K562 (cell line): ENCODE measurements around the gene VWA3B. TPM values are rescaled to one million over a fixed set of nuclear protein-coding genes. Genes with fewer than 3 reads are reported as not detected.

Source experiments
- ATAC-seq: fragments of 200-7000 bp; cut with Tn5 transposase; 3 replicates; pipeline ENCODE4 v1.9.1; 2020; ENCODE audit warnings: moderate library complexity
- BruUV-seq: library from RNA; stranded (reverse); fragments of 400-500 nt; replicated peaks from 2 replicates; lab custom pipeline; 2021; lab: Mats Ljungman, UMichigan
- CTCF ChIA-PET: fragments of 300-600 bp; formaldehyde crosslinking; extraction: SDS; loops from one replicate; lab custom pipeline; 2021; ENCODE audit warnings: low intra/inter-chr PET ratio; lab: Yijun Ruan, JAX
- POLR2A ChIA-PET: fragments of 300-600, 350-650 bp; sonication (Branson Sonifier 250); formaldehyde crosslinking; extraction: SDS; loops from one replicate; lab custom pipeline; 2021; ENCODE audit warnings: antibody characterized with exemption, inconsistent platforms; lab: Yijun Ruan, JAX
- DNase-seq, 4 experiments: peaks; one replicate each; pipeline versions ENCODE4 v3.0.0 to v3.0.0-alpha.2; 2011 to 2018; ENCODE audit warnings: low spot score in 3 of 4, mixed read lengths in 3 of 4; ENCODE audit errors: extremely low read depth in 1 of 4
- FAIRE-seq: peaks from 2 replicates; lab custom pipeline; 2011; peaks lifted over from hg19 to GRCh38; lab: Jason Lieb, UNC
- H2AFZ ChIP-seq: 2 replicates; pipeline ENCODE4 v1.6.0; 2011; ENCODE audit warnings: low read depth, low read length, control low read depth, inconsistent platforms
- H3K27ac ChIP-seq: fragments of 200-600 bp; 3 replicates; pipeline ENCODE4 v1.8.0; 2011; ENCODE audit warnings: low read depth, mild to moderate bottlenecking, control low read depth, inconsistent platforms, low read length, moderate library complexity, mixed read lengths; ENCODE audit errors: extremely low read depth
- H3K27me3 ChIP-seq, 2 experiments: fragments of 300-600 bp in 1 of 2; 2 replicates in 1 of 2; 3 replicates in 1 of 2; pipeline versions ENCODE4 v1.6.0 to v1.8.0; 2011; ENCODE audit warnings: inconsistent platforms in 2 of 2, low read length in 2 of 2, mild to moderate bottlenecking in 1 of 2, mixed read lengths in 1 of 2, moderate library complexity in 1 of 2; ENCODE audit not compliant: control insufficient read depth in 2 of 2, insufficient read depth in 2 of 2
- H3K36me3 ChIP-seq: fragments of 300-600 bp; 3 replicates; pipeline ENCODE4 v1.8.0; 2011; ENCODE audit warnings: mild to moderate bottlenecking, low read length, inconsistent platforms; ENCODE audit not compliant: control insufficient read depth, insufficient read depth
- H3K4me1 ChIP-seq, 2 experiments: fragments of 200-600 bp in 1 of 2; replicated peaks in 1 of 2; 2 replicates in 1 of 2; 3 replicates in 1 of 2; pipeline versions ENCODE4 v1.5.1 to v1.8.0; 2011; ENCODE audit warnings: inconsistent platforms in 2 of 2, low read length in 2 of 2, mild to moderate bottlenecking in 1 of 2, mixed read lengths in 1 of 2, moderate library complexity in 1 of 2; ENCODE audit not compliant: control insufficient read depth in 2 of 2, insufficient read depth in 2 of 2
- H3K4me2 ChIP-seq: 2 replicates; pipeline ENCODE4 v1.6.1; 2011; ENCODE audit warnings: low read length, control low read depth, inconsistent platforms, mixed read lengths; ENCODE audit not compliant: insufficient read depth
- H3K4me3 ChIP-seq: fragments of 200-600 bp; sonication (generic), shearing (Covaris generic); 2 replicates; pipeline ENCODE4 v1.5.1; 2016; ENCODE audit warnings: control low read depth, inconsistent platforms
- H3K79me2 ChIP-seq: fragments of 200-600 bp; 3 replicates; pipeline ENCODE4 v1.8.0; 2011; ENCODE audit warnings: low read length, inconsistent platforms; ENCODE audit not compliant: control insufficient read depth, insufficient read depth
- H3K9ac ChIP-seq, 2 experiments: 2 replicates each; pipeline versions ENCODE4 v1.6.0 to v1.6.1; 2011; ENCODE audit warnings: low read depth in 2 of 2, low read length in 2 of 2, control low read depth in 1 of 2, inconsistent platforms in 1 of 2, mild to moderate bottlenecking in 1 of 2, mixed read lengths in 1 of 2; ENCODE audit not compliant: insufficient read depth in 1 of 2
- H3K9me1 ChIP-seq: one replicate; pipeline ENCODE4 v1.6.0; 2011; ENCODE audit warnings: inconsistent platforms, mild to moderate bottlenecking, low read length, moderate library complexity; ENCODE audit not compliant: control insufficient read depth, insufficient read depth
- H3K9me3 ChIP-seq: replicated peaks from 2 replicates; pipeline ENCODE4 v1.5.1; 2011; ENCODE audit warnings: low read depth, low read length, inconsistent platforms; ENCODE audit not compliant: control insufficient read depth, insufficient read depth
- H4K20me1 ChIP-seq: replicated peaks from 2 replicates; pipeline ENCODE4 v1.6.1; 2011; ENCODE audit warnings: low read length, inconsistent platforms, mixed read lengths; ENCODE audit not compliant: control insufficient read depth, insufficient read depth
- SMARCC2 ChIP-seq: fragments of 450-650 bp; IDR thresholded peaks from 2 replicates; pipeline ENCODE4 v1.6.1; 2017; ENCODE audit warnings: antibody characterized with exemption, moderate library complexity, mild to moderate bottlenecking, low read depth
- TCF15 ChIP-seq: fragments of 250-450 bp; sonication (Bioruptor Pico); IDR thresholded peaks from 2 replicates; pipeline ENCODE4 v1.8.0; 2022; ENCODE audit warnings: moderate library complexity, mild to moderate bottlenecking, inconsistent platforms
- TRIM28 ChIP-seq: fragments of 450-650 bp; IDR thresholded peaks from 2 replicates; pipeline ENCODE4 v1.6.1; 2017
- ZNF280A ChIP-seq: fragments of 450-650 bp; IDR thresholded peaks from 2 replicates; pipeline ENCODE4 v1.6.1; 2018; ENCODE audit warnings: mild to moderate bottlenecking, low read depth; ENCODE audit not compliant: partially characterized antibody
- ZNF324 ChIP-seq: fragments of 250-450 bp; sonication (Bioruptor Pico); IDR thresholded peaks from 2 replicates; pipeline ENCODE4 v1.4.0; 2020; ENCODE audit warnings: mild to moderate bottlenecking
- WGBS: fragments of 100-300 bp; shearing (Covaris generic); methylation state at CpG from one replicate; pipeline ENCODE4 v1.1.6; 2016; ENCODE audit warnings: low coverage, mixed read lengths; ENCODE audit not compliant: insufficient coverage; ENCODE audit errors: missing lambda C conversion rate; 5-methylcytosine and 5-hydroxymethylcytosine counted together
- in situ Hi-C: fragments of 300-500 bp; cut with MboI; formaldehyde crosslinking; loops from 4 replicates; pipeline ENCODE4 v1.15.0; 2018; ENCODE audit warnings: inconsistent platforms, mixed read lengths
- intact Hi-C: fragments of 100-400 bp; cut with micrococcal nuclease; formaldehyde crosslinking; loops from 2 replicates; pipeline ENCODE4 v1.14.2; 2022
- polyA plus RNA-seq, 8 experiments: library from polyadenylated mRNA; depleted of rRNA in 4 of 8; stranded (reverse) in 5 of 8; unstranded in 3 of 8; fragments of >200 nt; fragmentation: Nextera tagmentation in 2 of 8; fragmentation: Illumina TruSeq in 1 of 8; extraction: Ambion mirVana in 2 of 8; extraction: Trizol in 1 of 8; gene quantifications; 2 replicates each; pipeline versions ENCODE4 v1.2.1 to v1.2.3, GENCODE V29; 2011 to 2014; ENCODE audit warnings: inconsistent platforms in 1 of 8, missing spikeins in 1 of 8
- total RNA-seq, 7 experiments: library from RNA; depleted of rRNA in 6 of 7; stranded (reverse); fragments of >200 nt in 6 of 7; fragmentation: Illumina TruSeq in 2 of 7; extraction: Trizol in 2 of 7; gene quantifications; 2 replicates each; pipeline versions ENCODE4 v1.2.1 to v1.2.3, GENCODE V29; 2011 to 2021; ENCODE audit warnings: low replicate concordance in 1 of 7
- TF ChIP-seq, protein P1 (sequence below): fragments of 250-450 bp; sonication (Bioruptor Pico); IDR thresholded peaks from 2 replicates; pipeline ENCODE4 v1.9.0; 2021; ENCODE audit warnings: mild to moderate bottlenecking, inconsistent platforms
- TF ChIP-seq, protein P2 (sequence below): sonication (generic); formaldehyde crosslinking; IDR thresholded peaks from 2 replicates; pipeline ENCODE4 v1.8.0; 2022; ENCODE audit warnings: missing genetic modification reagents, mild to moderate bottlenecking, moderate library complexity, borderline replicate concordance

Gene VWA3B
- total and polyA plus RNA-seq, 9 of the 15 experiments (the other 6 are each of a cell fraction or from before 2014, with no cell fraction given), result not detected

GRCh38 chr2:98258906-98259305 lies 171.9 kb downstream of the VWA3B start (continued):
- TF ChIP-seq, protein P1, sequence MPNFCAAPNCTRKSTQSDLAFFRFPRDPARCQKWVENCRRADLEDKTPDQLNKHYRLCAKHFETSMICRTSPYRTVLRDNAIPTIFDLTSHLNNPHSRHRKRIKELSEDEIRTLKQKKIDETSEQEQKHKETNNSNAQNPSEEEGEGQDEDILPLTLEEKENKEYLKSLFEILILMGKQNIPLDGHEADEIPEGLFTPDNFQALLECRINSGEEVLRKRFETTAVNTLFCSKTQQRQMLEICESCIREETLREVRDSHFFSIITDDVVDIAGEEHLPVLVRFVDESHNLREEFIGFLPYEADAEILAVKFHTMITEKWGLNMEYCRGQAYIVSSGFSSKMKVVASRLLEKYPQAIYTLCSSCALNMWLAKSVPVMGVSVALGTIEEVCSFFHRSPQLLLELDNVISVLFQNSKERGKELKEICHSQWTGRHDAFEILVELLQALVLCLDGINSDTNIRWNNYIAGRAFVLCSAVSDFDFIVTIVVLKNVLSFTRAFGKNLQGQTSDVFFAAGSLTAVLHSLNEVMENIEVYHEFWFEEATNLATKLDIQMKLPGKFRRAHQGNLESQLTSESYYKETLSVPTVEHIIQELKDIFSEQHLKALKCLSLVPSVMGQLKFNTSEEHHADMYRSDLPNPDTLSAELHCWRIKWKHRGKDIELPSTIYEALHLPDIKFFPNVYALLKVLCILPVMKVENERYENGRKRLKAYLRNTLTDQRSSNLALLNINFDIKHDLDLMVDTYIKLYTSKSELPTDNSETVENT, result no peak
- TF ChIP-seq, protein P2, sequence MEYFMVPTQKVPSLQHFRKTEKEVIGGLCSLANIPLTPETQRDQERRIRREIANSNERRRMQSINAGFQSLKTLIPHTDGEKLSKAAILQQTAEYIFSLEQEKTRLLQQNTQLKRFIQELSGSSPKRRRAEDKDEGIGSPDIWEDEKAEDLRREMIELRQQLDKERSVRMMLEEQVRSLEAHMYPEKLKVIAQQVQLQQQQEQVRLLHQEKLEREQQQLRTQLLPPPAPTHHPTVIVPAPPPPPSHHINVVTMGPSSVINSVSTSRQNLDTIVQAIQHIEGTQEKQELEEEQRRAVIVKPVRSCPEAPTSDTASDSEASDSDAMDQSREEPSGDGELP (CRISPR knock-in tag), result no peak

DNA sequence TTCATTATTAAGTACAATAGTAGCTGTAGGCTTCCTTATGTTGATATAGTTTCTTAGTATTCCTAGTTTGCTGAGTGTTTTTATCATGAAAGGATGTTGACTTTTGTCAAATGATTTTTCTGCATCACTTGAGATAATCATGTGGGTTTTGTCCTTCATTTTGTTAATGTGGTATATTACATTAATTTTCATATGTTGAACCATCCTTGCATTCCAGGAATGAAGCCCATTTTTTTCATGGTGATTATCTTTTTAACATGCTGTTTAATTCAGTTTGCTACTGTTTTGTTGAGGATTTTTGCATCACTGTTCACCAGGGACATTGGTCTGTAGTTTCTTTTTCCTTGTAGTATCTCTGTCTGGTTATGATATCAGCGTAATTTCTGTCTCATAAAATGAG lies 176.4 kb downstream of the VWA3B start:
- in situ Hi-C loops, result no loop called here
- DNase-seq (no peak), FAIRE-seq (no peak), ATAC-seq (no peak)
- intact Hi-C loops, result no loop called here
- Histone ChIP-seq H3K9ac (no peak overlapping the region), H3K36me3 (no peaks in the 10 kb centered on the region), H3K79me2 (no peaks in the 10 kb centered on the region), H3K9me1 (no peaks in the 10 kb centered on the region), H2AFZ (no peak overlapping the region), H3K4me3 (no peak overlapping the region), H3K4me1 (no peaks in the 10 kb centered on the region), H3K4me2 (no peak overlapping the region), H4K20me1 (no peaks in the 10 kb centered on the region), H3K27me3 (no peaks in the 10 kb centered on the region), H3K9me3 (peaks cover 6% of the 10 kb centered on the region), H3K27ac (no peak overlapping the region)
- 0% methylated on average over 1 of the region's 1 CpG for WGBS
- no TSS peak for BruUV-seq
- CTCF ChIA-PET, result no interaction called here
- POLR2A ChIA-PET, result no interaction called here
- TF ChIP-seq SMARCC2 (no peak), ZNF280A (peak; percentile 26), TRIM28 (0 out of 2 replicates have a peak, but pooled peaks have one; percentile 35), ZNF324 (CRISPR knock-in tag) (peak; percentile 93), TCF15 (CRISPR knock-in tag) (no peak)
